ENCODE measurements around the gene RELL1.
"Not testable (repeated sequence)": the region's sequence is repeated elsewhere in the genome, so short reads cannot be mapped to it uniquely, and the experiment has no call there.

RELL1 gene

DNA sequence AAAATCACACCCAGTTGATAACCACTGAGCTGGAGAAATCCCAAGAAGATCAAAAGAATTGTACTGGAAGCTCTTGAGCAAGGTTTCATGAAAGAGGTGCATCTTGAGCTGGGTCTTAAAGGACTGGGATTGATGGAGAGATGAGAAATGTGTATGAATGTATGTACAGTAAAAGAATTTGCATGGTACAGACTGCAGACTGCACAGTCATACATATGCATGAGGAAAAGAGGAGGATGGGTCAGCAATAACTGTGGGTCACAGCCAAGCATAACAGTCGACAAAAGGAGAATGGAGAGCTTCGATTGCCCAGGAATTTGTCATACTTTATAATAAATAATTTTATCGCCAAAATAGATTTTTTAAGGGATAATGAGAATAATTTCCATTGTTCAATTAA is 4.8 kb upstream of the RELL1 start:
- no peak for DNase-seq

- no peak for DNase-seq
These were observed 3.3 kb upstream of the RELL1 start for GRCh38 chr4:37689353-37690095.

DNA sequence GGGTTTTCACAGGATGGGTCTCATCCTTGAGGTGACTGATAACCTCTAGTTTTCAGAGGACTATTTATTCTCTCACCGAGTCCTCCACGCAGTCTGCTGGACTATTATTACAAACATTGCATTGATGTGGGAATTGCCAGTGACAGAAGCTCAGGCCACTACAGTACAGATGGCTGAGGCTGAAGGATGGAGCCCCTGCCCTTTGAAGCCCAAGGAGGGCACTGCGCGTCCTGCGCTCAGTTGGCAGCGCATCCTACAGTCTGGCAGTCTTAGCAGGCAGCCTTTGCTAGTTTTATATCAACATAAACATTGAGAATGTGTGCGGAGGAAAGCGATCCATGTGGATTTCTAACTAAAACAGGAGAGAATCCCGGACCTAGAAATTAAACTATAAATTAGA is 1.5 kb upstream of the RELL1 start:
- no peak for DNase-seq

GRCh38 chr4:37687194-37687562 is 1.0 kb upstream of the RELL1 start:
- DNase-seq, result no peak

- DNase-seq, result no peak
These were observed 278 bp downstream of the RELL1 start for GRCh38 chr4:37685823-37686372.

GRCh38 chr4:37685161-37685822 is 884 bp downstream of the RELL1 start:
- DNase-seq, result no peak

GRCh38 chr4:37684154-37684553 is 2.0 kb downstream of the RELL1 start:
- no peak for DNase-seq

GRCh38 chr4:37682701-37683401 is 3.3 kb downstream of the RELL1 start:
- no peak for DNase-seq

GRCh38 chr4:37680089-37680488 is 6.1 kb downstream of the RELL1 start:
- no peak for DNase-seq

GRCh38 chr4:37679301-37679700 is 6.9 kb downstream of the RELL1 start:
- DNase-seq, result no peak

DNA sequence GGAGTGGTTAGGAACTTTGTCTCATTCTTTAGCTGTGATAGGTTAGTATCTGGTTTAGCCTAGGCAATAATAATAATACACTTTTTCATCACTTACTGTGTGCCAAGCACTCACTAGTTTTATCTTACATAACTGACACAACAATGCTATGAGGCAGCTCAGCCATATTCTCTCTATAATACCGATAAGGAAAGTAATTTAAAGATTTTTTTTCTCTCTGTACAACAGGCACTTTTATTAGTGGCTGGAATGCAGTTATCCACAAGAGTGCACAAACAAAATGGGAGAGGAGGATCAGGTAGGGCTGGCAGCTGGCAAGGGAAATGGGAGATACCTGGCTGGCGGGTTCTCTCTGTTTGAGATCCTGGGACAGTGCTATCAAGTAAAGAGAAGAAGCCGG is 7.6 kb downstream of the RELL1 start:
- DNase-seq, result no peak

- no peak for DNase-seq
These were observed 10.4 kb downstream of the RELL1 start for GRCh38 chr4:37675587-37676290.

DNA sequence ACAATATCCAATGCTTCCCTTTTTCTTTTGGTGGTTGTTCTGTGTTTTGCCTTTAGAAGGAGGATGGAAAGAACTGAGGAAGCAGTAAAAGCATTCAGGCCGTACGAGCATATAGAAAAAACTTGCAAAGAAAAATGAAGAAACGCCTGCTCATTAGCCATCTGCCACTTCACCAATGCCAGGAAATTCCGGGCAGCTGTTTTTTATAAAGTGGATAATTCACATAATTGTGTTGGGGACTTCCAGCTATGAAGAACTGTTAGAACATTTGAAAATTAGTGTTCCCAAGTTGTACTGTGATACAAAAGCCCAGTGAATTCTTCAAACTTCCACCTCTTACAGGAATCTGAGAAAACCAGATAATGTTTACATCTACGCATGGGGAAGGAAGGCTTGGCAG is 11.7 kb downstream of the RELL1 start:
- DNase-seq, result peak; percentile 37

DNA sequence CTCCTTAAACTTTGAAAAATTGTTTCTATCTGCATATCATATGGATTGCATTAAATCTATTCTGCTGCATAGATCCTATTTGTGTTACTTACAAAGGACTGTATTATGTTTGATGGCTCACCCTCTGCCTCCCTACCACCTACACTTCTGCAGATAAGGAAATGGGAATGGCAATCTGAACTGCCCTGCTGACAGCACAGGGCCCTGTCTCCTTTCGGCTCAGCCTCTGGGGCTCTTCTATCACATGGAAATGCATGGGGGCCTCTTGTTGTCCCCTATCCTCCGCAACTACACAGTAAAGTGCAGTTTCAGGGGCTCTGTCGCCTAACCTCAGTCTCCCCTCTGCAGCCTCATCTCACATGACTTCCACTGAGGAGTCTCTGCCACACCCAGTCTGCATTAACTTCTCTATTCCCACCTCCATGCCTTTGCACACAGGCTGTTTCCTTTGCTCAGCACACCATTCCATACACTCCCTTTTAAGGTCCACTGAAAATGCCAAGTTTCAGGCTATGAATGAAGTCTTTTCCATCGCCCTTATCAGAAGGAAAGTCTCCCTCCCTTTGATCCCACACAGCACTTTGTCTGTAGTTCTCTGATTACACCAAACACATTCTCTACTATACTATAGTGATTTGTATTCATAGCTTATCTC is 12.5 kb downstream of the RELL1 start:
- no peak for DNase-seq

- no peak for DNase-seq
These were observed 15.1 kb downstream of the RELL1 start for GRCh38 chr4:37671072-37671471.

- DNase-seq, result no peak
These were observed 15.9 kb downstream of the RELL1 start for GRCh38 chr4:37670249-37670648.

GRCh38 chr4:37669124-37669523 is 17.1 kb downstream of the RELL1 start:
- not testable (repeated sequence) for DNase-seq

DNA sequence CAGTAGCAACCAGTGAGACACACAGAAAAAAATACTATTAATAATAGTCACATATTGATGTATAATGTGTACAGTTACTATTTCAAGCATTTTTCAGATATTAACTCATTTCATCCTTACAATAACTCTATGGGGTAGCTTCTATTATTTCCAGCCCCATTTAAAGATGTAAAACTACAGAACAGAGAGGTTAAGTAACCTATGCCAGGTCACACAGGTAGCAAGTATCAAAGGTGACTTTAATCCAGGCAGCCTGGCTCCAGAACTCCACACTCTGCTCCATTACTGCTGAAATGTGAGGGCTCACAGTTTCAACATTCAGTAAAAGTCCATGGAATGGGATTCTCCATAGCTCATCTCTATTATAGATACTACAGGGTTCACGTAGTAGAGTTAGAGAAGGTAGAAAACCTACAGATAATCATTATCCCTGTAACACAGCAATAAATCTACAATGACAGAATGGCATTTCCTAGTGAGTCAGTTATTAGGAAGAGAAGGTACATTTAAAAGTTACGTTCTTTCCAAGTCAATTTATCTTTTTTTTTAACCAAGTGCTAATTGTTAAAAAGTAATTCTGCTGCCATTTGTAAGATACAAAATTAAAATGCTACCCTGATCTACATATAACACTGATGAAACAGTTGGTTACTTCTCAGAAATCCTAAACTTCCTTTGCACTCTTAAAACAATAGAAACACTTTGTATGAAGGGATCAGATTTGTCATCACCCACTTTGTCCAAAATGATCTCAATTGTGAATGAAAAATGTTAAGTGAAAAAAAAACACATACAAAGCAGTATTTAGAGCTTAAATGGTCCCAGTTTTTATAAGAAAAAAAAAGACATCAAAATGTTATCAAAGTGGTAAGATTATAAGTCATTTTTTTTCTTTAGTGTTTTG is 18.7 kb downstream of the RELL1 start:
- no peak for DNase-seq

DNA sequence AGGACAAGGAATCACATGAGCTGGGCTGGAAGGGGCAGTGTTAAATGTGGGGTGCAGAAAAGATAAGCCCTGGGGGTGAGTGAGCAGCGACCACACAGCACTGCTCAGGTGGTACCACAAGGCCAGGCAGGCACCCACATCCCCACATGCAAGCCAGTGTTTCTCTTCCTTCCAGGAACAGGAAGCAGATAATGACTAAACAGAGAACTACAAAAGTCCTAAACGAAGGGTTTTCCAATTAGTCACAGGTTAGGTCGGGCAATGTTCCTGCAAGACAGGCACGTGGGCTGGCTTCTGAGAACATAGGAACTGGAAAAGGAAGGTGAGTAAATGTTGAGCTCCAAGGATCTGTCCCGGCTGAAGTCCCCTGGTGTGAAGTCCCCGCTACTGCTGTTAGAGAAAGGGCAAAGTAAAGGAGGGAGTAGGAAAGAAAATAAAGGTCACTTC is 19.5 kb downstream of the RELL1 start:
- DNase-seq, result no peak

GRCh38 chr4:37665333-37666320 is 20.5 kb downstream of the RELL1 start:
- no peak for DNase-seq
